Fibroblast of the aortic adventitia (primary cell): ENCODE data around the gene PIGZ. TPM values are rescaled to one million over a fixed set of nuclear protein-coding genes. Genes with fewer than 3 reads are reported as not detected.

Source experiments
- DNase-seq: peaks from one replicate; pipeline ENCODE4 v3.0.0-alpha.2; 2010; ENCODE audit warnings: low read depth
- H3K4me3 ChIP-seq: 2 replicates; pipeline ENCODE4 v1.5.1; 2011; ENCODE audit warnings: low read depth, mild to moderate bottlenecking, control low read depth, low read length, moderate library complexity
- total RNA-seq: library from RNA; depleted of rRNA; stranded (reverse); fragments of >200 nt; gene quantifications from 2 replicates; pipeline ENCODE4 v1.2.3, GENCODE V29; 2012; ENCODE audit warnings: low replicate concordance
- TF ChIP-seq, protein P1 (sequence below): IDR thresholded peaks from 2 replicates; pipeline ENCODE4 v1.5.1; 2011; ENCODE audit warnings: mild to moderate bottlenecking, low read length, control low read depth, inconsistent platforms; ENCODE audit not compliant: insufficient read depth

The PIGZ gene
- total RNA-seq, 1 donor, result 1.9 TPM

DNA sequence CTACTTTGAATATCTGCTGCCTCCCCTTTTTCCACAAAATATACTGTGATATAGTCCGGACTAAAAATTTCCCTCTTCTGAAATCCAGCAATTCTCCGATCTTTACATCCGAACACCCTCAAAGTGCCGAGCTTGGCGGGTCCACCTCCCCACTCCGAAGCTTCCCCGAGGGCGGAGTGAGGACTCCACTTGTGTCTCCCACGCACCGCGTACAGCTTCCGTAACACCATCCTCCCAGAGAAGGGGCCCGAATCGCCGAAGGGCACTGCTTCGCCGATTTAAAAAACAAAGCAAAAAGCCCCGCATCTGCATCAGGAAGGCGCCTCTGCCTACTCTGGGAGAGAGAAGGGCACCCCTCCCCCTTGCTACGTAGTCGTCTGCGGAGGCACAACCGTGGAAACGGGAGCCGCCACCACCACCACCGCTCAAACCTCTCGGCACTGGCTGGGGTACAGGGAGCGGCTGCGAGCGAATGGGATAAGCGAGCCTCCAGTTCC is 26.9 kb downstream of the PIGZ start:
- TF ChIP-seq, protein P1, sequence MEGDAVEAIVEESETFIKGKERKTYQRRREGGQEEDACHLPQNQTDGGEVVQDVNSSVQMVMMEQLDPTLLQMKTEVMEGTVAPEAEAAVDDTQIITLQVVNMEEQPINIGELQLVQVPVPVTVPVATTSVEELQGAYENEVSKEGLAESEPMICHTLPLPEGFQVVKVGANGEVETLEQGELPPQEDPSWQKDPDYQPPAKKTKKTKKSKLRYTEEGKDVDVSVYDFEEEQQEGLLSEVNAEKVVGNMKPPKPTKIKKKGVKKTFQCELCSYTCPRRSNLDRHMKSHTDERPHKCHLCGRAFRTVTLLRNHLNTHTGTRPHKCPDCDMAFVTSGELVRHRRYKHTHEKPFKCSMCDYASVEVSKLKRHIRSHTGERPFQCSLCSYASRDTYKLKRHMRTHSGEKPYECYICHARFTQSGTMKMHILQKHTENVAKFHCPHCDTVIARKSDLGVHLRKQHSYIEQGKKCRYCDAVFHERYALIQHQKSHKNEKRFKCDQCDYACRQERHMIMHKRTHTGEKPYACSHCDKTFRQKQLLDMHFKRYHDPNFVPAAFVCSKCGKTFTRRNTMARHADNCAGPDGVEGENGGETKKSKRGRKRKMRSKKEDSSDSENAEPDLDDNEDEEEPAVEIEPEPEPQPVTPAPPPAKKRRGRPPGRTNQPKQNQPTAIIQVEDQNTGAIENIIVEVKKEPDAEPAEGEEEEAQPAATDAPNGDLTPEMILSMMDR, result no peak
- no peak for DNase-seq
- H3K4me3 ChIP-seq, result peak overlapping the region; percentile 97

DNA sequence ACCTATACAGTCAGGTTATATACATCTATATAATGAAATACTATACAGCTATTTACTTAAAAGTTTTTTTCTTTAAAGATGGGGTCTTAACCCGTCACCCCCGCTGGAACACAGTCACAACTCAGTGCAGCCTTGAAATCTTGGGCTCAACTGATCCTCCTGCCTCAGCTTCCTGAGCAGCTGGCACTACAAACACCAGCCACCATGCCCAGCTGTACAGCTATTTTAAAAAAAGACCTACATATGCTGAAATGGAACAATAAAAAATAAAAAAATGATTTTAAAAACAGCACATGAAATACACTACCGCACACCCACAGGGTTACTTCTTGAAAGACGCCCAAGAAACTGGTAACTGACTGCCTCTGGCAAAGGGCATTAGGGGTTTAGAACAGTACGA is 30.1 kb downstream of the PIGZ start:
- H3K4me3 ChIP-seq, result no peak overlapping the region
- DNase-seq, result no peak
- TF ChIP-seq, protein P1, result no peak

DNA sequence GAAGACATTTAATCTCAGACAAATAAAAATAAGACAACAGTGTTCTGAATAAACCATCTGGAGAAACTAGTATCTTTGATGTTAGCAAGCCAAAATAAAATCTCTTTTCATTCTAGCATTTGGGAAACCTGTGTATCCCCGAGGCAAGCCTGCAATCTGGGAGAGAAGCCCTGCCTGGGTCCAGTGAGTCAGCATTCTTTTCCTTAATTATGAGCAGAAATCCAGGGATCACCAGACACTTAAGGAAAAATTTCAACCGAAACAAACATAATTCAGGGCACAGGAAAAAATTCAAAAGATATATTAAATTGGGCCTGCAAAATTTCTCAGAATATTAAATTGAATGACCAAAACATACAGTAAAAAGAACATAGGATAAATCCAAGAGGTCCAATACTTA is 30.5 kb downstream of the PIGZ start:
- TF ChIP-seq, protein P1, result no peak
- H3K4me3 ChIP-seq, result no peak overlapping the region
- DNase-seq, result no peak

DNA sequence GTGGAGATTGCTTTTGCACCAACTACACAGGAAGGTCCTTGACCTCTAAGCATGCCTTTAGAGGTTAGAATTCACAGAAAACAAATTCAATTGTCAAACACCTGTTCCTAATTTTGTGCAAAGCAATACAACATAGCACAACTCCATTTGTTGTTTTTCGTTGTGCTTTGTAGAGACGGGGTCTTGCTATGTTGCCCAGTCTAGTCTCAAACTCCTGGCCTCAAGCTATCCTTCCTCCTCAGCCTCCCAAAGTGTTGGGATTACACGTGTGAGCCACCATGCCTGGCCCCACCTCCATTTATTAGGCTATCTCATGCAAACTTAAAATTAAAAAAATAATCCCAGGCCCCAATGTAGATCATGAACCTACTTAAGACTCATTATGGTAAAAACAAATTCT is 32.3 kb downstream of the PIGZ start:
- TF ChIP-seq, protein P1, result no peak
- DNase-seq, result no peak
- no peak overlapping the region for H3K4me3 ChIP-seq

DNA sequence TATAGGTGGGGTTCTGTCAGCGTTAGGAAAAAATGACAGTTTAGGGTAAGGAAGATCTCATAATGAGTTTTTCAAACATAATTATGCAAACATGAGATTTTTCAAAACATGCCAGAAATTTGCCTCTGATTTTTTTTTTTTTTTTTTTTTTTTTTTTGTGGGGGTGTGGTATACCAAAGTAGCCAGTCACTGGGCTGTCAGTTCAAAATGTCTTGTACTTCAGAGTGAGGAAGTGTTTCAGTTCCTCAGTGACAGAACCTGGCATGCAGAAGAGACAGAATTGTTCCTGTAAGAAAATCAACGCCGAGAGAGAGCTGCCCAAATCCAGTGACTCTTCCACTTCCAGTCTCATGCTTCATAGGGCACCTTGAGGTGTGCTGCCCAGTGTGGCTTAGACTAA is 36.0 kb downstream of the PIGZ start:
- no peak overlapping the region for H3K4me3 ChIP-seq
- no peak for DNase-seq
- TF ChIP-seq, protein P1, result no peak

DNA sequence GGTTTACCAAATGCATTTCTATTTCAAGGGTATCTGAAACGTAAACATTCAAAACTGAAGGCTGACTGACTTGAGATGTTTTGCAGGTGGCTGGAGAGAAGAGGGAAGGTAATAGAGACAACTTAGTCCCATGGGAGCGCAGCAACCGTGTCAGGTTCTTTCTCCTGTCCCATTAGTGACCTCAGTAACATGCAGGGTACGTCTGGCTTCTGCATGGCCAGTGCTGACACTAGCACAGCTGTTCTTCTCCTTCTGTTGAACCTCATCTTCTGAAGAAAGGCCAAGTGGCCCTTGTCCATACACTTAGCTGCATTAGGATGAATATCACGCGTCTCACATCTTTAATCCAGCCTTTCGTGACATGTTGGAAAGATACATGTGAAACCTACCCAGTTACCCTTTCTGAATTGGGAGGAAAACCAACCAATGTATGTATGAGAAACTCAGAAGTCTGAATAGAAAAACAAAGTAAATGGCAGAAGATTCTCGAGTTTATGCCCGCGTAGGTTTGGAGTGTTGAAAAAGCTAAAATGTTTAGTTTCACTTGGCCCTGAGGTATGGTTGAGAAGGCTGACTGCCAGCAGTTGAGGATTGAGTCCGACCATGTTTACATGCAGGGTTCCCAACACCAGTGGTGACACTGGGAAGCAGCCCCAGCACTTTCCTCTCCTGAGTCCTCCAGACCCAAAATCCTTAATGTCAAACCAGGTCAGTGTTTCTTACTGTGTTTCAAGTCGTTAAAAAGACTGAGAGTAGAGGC is 36.6 kb downstream of the PIGZ start:
- TF ChIP-seq, protein P1, result no peak

More for the DNA sequence above, 36.6 kb downstream of the PIGZ start:
- no peak for DNase-seq
- H3K4me3 ChIP-seq, result no peak overlapping the region
